ENCODE data around the gene OTUD7B.
"Not testable (repeated sequence)": the region's sequence is repeated elsewhere in the genome, so short reads cannot be mapped to it uniquely, and the experiment has no call there.

OTUD7B gene

DNA sequence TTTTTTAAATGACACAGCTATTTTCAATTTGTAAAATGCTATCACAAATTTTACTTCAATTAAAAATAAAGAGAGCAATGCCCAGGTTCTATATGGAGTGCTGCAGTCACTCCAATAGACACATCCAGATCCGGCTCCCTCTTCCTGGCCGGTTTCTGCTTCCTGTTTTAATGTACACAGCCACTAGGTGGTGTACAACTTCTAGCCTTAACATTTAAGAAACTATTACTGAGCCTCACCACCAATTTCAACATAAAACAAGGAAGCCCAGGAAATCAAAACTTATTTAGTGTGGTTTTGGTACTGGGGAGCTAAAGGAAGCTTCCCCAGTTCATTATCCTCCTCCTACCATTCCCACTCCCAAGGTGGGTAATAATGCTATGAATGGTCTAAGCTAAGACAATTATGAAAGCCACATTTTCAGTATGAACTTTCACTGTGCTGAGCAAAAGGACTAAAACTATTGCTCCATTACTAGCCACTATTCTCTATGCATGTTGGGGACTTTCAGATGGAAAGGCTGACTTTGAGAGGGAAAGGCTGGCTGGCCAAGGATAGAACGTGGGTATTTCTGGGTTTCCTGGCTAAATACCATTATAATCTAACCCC is 48.4 kb downstream of the OTUD7B start:
- FAIRE-seq (peak; percentile 71), DNase-seq (ENCODE audit: insufficient read length, low spot score) (no peak)
- TF ChIP-seq, protein P1, sequence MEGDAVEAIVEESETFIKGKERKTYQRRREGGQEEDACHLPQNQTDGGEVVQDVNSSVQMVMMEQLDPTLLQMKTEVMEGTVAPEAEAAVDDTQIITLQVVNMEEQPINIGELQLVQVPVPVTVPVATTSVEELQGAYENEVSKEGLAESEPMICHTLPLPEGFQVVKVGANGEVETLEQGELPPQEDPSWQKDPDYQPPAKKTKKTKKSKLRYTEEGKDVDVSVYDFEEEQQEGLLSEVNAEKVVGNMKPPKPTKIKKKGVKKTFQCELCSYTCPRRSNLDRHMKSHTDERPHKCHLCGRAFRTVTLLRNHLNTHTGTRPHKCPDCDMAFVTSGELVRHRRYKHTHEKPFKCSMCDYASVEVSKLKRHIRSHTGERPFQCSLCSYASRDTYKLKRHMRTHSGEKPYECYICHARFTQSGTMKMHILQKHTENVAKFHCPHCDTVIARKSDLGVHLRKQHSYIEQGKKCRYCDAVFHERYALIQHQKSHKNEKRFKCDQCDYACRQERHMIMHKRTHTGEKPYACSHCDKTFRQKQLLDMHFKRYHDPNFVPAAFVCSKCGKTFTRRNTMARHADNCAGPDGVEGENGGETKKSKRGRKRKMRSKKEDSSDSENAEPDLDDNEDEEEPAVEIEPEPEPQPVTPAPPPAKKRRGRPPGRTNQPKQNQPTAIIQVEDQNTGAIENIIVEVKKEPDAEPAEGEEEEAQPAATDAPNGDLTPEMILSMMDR (IDR thresholded peaks at IDR 0.05; ENCODE audit: insufficient read depth, missing control alignments) = peak; percentile 97

DNA sequence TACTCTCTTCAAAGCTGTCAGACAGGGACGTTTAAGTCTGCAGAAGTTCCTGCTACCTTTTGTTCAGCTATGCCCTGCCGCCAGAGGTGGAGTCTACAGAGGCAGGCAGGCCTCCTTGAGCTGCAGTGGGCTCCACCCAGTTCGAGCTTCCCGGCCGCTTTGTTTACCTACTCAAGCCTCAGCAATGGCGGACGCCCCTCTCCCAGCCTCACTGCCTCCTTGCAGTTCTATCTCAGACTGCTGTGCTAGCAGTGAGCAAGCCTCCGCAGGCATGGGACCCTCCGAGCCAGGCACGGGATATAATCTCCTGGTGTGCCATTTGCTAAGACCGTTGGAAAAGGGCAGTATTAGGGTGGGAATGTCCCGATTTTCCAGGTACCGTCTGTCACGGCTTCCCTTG is 53.0 kb downstream of the OTUD7B start:
- FAIRE-seq = not testable (repeated sequence)

DNA sequence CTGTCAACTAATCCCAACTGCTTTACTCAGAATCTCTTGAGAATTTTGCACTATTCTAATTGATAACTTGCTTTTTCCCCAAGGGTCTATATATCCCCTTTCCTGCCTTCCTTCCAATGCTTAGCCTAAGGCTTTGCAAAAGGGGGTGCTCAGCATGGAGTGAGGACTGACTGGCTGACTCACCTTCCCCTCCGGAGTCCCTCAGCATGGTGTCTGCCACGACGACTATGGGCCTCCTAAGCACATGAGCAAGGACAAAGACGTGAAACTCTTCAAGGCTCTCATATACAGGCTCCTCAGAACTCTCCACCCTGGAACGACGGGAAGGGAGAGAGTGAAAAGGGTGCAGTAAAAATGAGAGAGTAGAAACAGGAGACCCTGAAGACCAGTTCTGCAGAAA is 60.6 kb downstream of the OTUD7B start:
- TF ChIP-seq, protein P1 (IDR thresholded peaks at IDR 0.05; ENCODE audit: insufficient read depth, missing control alignments) = no peak
- no peak for DNase-seq (ENCODE audit: insufficient read length, low spot score)
- no peak for FAIRE-seq

More for the DNA sequence above, 53.0 kb downstream of the OTUD7B start:
- DNase-seq (ENCODE audit: insufficient read length, low spot score) = not testable (repeated sequence)

DNA sequence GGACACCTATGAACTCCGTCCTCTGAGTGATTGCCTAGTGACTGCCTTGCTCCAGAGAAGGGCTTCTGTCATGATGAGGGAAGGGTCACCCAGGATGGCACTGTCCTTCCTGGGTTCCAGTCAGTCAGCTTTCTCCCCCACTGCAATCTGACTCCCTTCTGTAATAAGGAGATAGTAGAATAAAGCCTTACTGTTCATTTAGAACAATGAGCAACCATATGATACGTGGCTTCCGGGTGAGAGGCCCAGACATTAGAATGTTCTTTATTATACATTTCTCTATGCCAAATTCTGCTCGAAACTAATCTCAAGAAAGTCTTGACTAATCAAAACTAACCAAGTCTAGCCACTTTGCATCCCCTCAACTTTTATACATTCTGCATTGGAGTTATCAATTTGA is 65.3 kb downstream of the OTUD7B start:
- FAIRE-seq (no peak), DNase-seq (ENCODE audit: insufficient read length, low spot score) (no peak)
- TF ChIP-seq, protein P1 (IDR thresholded peaks at IDR 0.05; ENCODE audit: insufficient read depth, missing control alignments) = no peak

DNA sequence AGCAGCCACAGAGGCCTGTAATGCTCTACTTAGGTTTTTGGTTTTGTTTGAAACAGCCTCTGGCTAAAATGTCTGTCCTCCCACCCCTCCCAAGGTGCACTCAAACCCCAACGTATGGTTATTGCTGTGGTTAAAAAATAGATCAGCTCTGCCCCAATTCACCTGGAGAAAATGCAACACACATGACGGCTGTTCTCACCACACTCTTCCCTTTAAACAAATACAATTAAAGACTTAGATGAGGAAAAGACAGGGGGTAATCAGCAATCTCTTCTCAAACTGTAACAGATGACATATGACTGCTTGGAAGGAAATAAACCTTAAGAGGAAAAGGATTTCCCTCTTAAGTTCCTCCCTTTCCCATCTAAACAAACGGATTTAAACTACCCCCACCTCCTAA is 67.6 kb downstream of the OTUD7B start:
- TF ChIP-seq, protein P1 (IDR thresholded peaks at IDR 0.05; ENCODE audit: insufficient read depth, missing control alignments) = no peak
- DNase-seq (ENCODE audit: insufficient read length, low spot score) (no peak), FAIRE-seq (no peak)

DNA sequence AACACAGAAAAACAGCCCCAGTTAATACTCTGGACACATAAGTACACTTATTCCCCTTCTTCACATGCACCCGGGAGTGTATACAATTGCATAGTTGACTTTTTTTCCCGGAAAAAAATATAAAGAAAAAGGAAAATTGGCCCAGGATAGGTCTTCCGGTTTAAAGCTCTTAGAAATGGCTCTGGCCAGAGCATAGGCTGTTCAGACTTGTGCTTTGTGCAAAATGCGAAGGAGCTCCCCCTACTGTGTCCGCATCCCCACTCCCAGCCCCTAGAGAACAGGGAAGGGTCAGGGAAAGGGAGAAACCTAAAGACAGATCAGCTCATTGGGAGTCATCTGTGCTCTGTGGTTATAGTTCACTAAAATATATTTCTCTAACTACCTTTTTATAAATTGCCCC is 68.3 kb downstream of the OTUD7B start:
- TF ChIP-seq, protein P1 (IDR thresholded peaks at IDR 0.05; ENCODE audit: insufficient read depth, missing control alignments) = peak; percentile 58
- FAIRE-seq = no peak

DNA sequence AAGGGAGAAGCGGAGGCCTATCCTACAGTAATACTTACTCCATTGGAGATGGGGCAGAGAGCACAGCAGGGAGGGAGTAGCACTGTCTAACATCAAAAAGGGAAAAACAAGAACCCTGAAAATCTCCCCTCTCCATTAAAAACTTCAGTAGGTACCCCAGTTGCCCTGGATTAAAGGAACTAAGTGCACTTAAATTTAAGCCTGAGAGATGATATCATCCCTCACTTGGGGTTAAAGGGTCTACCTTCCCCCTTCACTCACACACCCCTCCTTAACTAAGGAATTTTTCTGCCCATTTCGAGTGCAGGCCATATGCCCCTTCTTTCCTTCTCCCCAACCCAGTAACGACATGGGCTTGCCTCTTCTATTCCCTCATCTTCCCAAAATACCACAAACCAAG is 70.1 kb downstream of the OTUD7B start:
- FAIRE-seq (no peak), DNase-seq (ENCODE audit: insufficient read length, low spot score) (no peak)
- TF ChIP-seq, protein P1 (IDR thresholded peaks at IDR 0.05; ENCODE audit: insufficient read depth, missing control alignments) = no peak

More for the DNA sequence above, 68.3 kb downstream of the OTUD7B start:
- DNase-seq (ENCODE audit: insufficient read length, low spot score) = no peak

DNA sequence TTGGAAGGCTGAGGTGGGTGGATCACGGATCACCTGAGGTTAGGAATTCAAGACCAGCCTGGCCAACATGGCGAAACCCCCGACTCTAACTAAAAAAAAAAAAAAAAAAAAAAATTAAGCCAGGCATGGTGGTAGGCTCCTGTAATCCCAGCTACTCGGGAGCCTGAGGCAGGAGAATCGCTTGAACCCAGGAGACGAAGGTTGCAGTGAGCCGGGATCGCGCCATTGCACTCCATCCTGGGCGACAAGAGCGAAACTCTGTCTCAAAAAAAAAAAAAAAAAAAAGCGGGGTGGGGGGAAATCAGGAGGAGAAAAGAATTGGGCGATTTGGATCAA is 71.9 kb downstream of the OTUD7B start:
- FAIRE-seq; DNase-seq (ENCODE audit: insufficient read length, low spot score): not testable (repeated sequence)
